MV-4-11 (cell line): Measurements from ENCODE around the gene TUBB2B.
"Not testable (repeated sequence)": the region's sequence is repeated elsewhere in the genome, so short reads cannot be mapped to it uniquely, and the experiment has no call there.

Experiments
- DNase-seq: peaks from one replicate; lab custom pipeline; 2025; lab: John Stamatoyannopoulos, UW

TUBB2B gene

GRCh38 chr6:3209114-3210023 is 18.1 kb downstream of the TUBB2B start:
- DNase-seq: peak; percentile 66

- no peak for DNase-seq
Observed at GRCh38 chr6:3208775-3209113, 18.7 kb downstream of the TUBB2B start.

GRCh38 chr6:3208098-3208774 is 19.2 kb downstream of the TUBB2B start:
- no peak for DNase-seq

- DNase-seq: no peak
Observed at GRCh38 chr6:3206339-3207015, 21.0 kb downstream of the TUBB2B start.

GRCh38 chr6:3205913-3206312 is 21.5 kb downstream of the TUBB2B start:
- DNase-seq: peak; percentile 88

GRCh38 chr6:3204921-3205320 is 22.5 kb downstream of the TUBB2B start:
- DNase-seq: no peak

- DNase-seq: no peak
Observed at GRCh38 chr6:3202999-3203696, 24.3 kb downstream of the TUBB2B start.

GRCh38 chr6:3201388-3201787 is 26.1 kb downstream of the TUBB2B start:
- no peak for DNase-seq

- no peak for DNase-seq
Observed at GRCh38 chr6:3200682-3201081, 26.8 kb downstream of the TUBB2B start.

GRCh38 chr6:3199382-3199781 is 28.1 kb downstream of the TUBB2B start:
- no peak for DNase-seq

GRCh38 chr6:3197734-3198133 is 29.7 kb downstream of the TUBB2B start:
- DNase-seq: not testable (repeated sequence)

GRCh38 chr6:3196770-3197169 is 30.7 kb downstream of the TUBB2B start:
- DNase-seq: no peak

- DNase-seq: peak; percentile 33
Observed at GRCh38 chr6:3195695-3196497, 31.6 kb downstream of the TUBB2B start.

- DNase-seq: no peak
Observed at GRCh38 chr6:3195420-3195694, 32.1 kb downstream of the TUBB2B start.

- DNase-seq: no peak
Observed at GRCh38 chr6:3194535-3195419, 32.7 kb downstream of the TUBB2B start.

- DNase-seq: no peak
Observed at GRCh38 chr6:3193102-3193849, 34.2 kb downstream of the TUBB2B start.

GRCh38 chr6:3190779-3191178 is 36.7 kb downstream of the TUBB2B start:
- no peak for DNase-seq

GRCh38 chr6:3190056-3190455 is 37.4 kb downstream of the TUBB2B start:
- DNase-seq: no peak

- DNase-seq: not testable (repeated sequence)
Observed at GRCh38 chr6:3189192-3189591, 38.3 kb downstream of the TUBB2B start.

GRCh38 chr6:3188262-3188661 is 39.2 kb downstream of the TUBB2B start:
- no peak for DNase-seq
